ENCODE data around the gene JAG1. TPM values are rescaled to one million over a fixed set of nuclear protein-coding genes. Genes with fewer than 3 reads are reported as not detected.

Gene JAG1
- total RNA-seq, 4 donors from 2014 or later = 62.7 to 103 (median 82.0) TPM

DNA sequence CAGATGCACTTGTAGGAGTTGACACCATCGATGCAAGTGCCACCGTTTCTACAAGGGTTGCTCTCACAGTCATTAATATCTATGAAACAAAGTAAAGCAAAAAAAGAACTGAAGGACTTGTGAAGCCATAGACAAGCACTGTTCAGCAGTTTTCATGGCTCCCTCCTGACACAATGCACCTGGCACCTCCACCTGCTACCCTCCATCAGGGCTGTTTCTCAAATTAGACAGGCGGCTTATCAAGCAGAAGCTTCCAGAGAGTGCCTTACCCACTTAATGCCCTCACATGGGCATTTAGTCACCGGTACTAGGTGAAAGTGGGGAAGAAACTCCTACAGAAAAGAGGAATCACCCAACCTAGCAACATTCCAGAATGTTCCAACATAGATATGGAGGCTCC lies 27.8 kb downstream of the JAG1 start:
- TF ChIP-seq, protein P1, sequence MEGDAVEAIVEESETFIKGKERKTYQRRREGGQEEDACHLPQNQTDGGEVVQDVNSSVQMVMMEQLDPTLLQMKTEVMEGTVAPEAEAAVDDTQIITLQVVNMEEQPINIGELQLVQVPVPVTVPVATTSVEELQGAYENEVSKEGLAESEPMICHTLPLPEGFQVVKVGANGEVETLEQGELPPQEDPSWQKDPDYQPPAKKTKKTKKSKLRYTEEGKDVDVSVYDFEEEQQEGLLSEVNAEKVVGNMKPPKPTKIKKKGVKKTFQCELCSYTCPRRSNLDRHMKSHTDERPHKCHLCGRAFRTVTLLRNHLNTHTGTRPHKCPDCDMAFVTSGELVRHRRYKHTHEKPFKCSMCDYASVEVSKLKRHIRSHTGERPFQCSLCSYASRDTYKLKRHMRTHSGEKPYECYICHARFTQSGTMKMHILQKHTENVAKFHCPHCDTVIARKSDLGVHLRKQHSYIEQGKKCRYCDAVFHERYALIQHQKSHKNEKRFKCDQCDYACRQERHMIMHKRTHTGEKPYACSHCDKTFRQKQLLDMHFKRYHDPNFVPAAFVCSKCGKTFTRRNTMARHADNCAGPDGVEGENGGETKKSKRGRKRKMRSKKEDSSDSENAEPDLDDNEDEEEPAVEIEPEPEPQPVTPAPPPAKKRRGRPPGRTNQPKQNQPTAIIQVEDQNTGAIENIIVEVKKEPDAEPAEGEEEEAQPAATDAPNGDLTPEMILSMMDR (IDR thresholded peaks at IDR 0.05; ENCODE audit: low read depth) = no peak

DNA sequence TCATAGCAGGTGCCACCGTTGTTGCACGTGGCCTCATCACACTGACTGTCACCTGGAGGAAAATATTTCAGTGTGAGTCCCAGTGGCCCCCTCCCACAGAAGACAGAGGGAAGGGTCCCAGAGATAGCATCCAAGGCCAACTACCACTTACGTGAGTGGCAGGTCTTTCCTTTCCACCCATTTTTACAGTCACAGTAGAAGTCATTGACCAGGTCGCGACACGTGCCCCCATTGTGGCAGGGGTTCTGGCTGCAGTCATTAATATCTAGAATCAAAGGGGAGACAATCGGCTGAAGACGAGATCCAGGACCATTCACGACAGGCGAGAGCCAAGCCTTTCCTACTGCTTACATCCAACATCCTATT lies 28.6 kb downstream of the JAG1 start:
- TF ChIP-seq, protein P1 (IDR thresholded peaks at IDR 0.05; ENCODE audit: low read depth) = no peak

DNA sequence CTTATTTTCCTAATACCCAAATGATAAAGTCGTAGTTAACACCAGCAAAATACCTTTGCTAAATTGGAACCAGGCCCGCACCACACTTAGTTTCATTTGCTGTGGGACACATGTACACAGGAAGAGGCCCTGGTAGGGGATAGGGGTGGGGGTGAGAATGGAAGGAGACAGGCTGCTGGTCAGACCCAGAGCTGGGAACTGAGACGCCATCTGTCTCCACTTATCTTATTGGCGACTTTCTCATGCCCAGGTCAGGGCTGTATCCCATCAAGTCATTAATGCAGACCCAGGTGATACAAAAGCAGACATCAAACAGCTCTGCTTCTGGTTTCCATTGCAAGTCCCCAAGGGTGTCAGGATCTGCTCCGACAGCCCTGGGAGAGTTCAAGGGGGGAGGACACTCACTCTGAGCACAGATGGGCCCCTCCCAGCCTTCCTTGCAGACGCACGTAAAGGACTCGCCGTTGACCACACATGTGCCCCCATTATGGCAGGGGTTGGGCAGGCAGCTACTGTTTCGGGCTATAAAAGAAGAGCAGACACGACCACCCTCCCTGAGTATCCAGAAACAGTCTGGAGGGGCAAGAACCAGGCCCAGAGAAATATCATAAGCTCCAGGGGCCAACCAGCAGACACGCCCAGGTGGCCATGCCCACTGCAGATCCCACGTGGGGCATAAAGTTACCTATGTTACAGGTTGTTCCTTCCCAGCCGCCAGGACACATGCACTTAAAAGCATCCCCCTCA lies 29.2 kb downstream of the JAG1 start:
- TF ChIP-seq, protein P1 (IDR thresholded peaks at IDR 0.05; ENCODE audit: low read depth) = no peak

DNA sequence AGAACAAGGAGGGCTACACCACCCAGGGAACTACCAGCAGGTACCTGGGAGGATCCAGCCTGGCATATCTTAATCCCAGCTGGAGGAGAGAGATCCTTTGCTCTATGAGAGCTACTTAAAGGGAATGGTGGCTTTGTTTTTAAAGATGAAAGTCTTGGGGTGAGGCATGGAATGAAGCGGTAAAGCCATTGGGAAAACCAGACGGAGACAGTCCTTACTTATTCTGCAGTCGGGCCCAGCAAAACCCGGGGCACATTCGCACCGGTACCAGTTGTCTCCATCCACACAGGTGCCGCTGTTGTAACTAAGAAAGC lies 30.3 kb downstream of the JAG1 start:
- TF ChIP-seq, protein P1 (IDR thresholded peaks at IDR 0.05; ENCODE audit: low read depth) = no peak

DNA sequence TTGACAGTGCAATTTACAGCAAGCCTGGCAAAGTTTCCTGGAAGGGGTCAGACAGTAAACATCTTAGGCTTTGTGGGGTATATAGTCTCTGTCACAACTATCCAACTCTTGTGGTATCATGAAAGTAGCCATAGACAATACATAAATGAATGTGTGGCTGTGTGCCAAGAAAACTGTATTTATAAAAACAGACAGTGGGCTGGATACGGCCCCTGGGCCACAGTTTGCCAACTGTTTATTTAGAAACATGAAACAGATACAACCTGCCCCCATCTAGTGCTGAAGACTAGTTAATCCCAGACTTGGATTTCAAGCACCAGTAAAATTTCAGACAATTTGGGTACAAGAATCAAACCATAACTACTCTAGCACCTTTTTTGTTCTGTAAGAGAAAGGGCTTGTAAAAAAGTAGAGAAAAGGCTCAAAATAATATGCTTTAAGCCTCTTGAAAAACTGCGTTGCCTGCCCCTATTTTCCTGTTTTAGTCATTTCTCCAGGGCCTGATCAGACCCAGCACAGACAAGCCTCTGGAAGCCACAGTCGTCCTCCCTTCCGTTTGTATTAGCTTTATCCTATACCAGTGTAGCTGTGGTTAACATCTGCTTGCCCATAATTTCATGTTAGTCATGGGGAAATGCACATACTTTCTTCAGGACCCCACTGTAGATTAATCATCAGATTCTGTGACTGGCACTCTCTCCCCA lies 30.8 kb downstream of the JAG1 start:
- TF ChIP-seq, protein P1 (IDR thresholded peaks at IDR 0.05; ENCODE audit: low read depth) = no peak

DNA sequence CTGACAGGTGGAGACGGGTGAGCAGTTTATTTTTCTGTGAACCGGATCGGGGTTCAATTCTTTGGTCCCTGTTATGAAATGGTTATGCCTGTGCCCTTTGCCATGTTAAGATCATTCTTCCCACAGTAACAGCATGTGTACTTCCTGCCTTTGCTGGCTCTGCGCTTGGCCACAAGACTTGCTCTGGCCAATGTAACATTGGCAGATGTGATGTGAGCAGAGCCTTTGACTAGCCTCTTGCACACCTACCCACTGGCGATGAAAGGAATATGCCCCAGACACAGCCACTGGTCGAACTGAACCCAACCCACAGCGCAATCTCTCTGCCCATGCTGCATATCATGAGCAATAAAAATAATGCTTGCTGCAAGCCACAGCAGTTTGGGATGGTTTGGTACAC lies 31.9 kb downstream of the JAG1 start:
- TF ChIP-seq, protein P1 (IDR thresholded peaks at IDR 0.05; ENCODE audit: low read depth) = no peak

DNA sequence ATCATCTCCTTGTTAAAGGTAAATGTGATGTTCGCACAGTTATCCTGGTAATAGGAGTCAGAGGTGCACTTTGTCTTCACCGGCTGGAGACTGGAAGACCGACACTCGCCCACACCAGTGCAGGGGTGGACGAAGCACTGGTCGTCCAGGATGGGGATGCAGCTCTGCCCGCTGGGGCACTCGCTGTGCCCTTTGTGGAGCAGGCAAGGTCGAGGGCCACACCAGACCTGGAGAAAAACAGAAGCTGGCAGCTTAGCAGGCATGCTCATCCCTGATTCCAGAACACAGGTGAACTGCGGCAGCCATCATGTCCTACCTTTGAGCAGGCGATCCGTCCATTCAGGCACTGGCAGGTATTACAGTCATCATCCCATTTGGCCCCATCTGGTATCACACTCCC lies 32.3 kb downstream of the JAG1 start:
- TF ChIP-seq, protein P1 (IDR thresholded peaks at IDR 0.05; ENCODE audit: low read depth) = no peak
